ENCODE results near the gene ATE1. TPM values are rescaled to one million over a fixed set of nuclear protein-coding genes. Genes with fewer than 3 reads are reported as not detected.

ATE1 gene
- total and polyA plus RNA-seq, 4 donors, result 8.3 to 30.0 (median 17.8) TPM

Other genes with a start within 250 kb of the ATE1 start
- gene NSMCE4A, start 47.2 kb upstream of the ATE1 start, total RNA-seq, result 10 to 100 TPM; 36.7 to 50.3 TPM
- gene NSMCE4A, start 47.2 kb upstream of the ATE1 start, polyA plus RNA-seq, result 10 to 100 TPM; 25.0 to 84.9 TPM
- 10 to 100 TPM; 60.7 to 74.4 TPM for gene TACC2, start 61.1 kb upstream of the ATE1 start, total RNA-seq
- gene TACC2, start 61.1 kb upstream of the ATE1 start, polyA plus RNA-seq, result 10 to 100 TPM; 25.8 to 41.0 TPM